ENCODE data around the gene IRF6.

DNA sequence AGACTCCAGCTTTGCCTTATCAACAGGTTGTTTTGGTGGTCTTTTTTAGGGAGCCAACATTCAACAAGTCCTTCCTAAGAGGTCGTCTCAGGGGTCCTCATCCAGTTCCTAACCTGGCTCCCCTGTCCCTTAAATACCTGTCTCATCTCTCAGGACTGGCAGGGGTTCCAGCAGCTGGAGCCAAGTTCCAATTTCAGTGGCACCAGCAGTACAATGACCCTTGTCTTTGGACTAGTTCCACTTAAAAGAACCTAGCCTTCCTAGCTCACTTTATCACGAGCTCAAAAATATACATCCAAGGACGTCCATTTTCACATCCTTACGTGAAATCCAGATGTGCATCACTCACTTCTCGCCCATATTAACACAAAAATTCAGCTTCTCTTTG, 68.8 kb downstream of the IRF6 start:
- TF ChIP-seq, protein P1, sequence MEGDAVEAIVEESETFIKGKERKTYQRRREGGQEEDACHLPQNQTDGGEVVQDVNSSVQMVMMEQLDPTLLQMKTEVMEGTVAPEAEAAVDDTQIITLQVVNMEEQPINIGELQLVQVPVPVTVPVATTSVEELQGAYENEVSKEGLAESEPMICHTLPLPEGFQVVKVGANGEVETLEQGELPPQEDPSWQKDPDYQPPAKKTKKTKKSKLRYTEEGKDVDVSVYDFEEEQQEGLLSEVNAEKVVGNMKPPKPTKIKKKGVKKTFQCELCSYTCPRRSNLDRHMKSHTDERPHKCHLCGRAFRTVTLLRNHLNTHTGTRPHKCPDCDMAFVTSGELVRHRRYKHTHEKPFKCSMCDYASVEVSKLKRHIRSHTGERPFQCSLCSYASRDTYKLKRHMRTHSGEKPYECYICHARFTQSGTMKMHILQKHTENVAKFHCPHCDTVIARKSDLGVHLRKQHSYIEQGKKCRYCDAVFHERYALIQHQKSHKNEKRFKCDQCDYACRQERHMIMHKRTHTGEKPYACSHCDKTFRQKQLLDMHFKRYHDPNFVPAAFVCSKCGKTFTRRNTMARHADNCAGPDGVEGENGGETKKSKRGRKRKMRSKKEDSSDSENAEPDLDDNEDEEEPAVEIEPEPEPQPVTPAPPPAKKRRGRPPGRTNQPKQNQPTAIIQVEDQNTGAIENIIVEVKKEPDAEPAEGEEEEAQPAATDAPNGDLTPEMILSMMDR (IDR thresholded peaks at IDR 0.05; ENCODE audit: insufficient read depth, low read depth, low read length): no peak
- TF ChIP-seq EZH2 (IDR thresholded peaks at IDR 0.05; ENCODE audit: insufficient read depth, low read length): no peak
